GM18867 (cell line): ENCODE data around the gene ATXN3L.

Experiments used
- ATAC-seq: cut with Tn5 transposase; IDR thresholded peaks from one replicate; pipeline ENCODE4 v1.9.1; 2021; ENCODE audit warnings: mild to moderate bottlenecking, moderate library complexity; ENCODE audit not compliant: unreplicated experiment

ATXN3L gene

DNA sequence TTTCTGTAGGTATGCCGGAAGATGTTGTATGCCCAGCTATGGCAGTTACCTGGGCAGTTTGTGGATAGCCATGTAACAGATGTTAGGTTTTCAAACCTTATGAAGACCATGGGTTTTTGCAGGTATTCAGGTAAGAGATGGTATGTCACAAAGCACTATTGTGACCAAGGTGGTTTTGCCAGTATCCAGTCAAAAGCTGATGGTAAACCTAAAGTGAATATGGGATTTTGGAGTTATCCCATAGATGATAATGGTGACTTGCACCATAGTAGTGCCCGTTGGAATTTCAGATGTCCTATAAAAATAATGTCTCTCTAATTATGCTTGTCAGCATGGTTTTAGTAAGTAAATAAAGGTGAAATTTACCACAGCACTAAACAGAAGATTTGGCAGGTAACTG is at the start of gene ATXN3L:
TSS of gene ATXN3L (minus strand) at position 101 of the 400 bp plus-strand sequence. CDS start 119 bp downstream, outside the sequence.
- ATAC-seq, result no peak

DNA sequence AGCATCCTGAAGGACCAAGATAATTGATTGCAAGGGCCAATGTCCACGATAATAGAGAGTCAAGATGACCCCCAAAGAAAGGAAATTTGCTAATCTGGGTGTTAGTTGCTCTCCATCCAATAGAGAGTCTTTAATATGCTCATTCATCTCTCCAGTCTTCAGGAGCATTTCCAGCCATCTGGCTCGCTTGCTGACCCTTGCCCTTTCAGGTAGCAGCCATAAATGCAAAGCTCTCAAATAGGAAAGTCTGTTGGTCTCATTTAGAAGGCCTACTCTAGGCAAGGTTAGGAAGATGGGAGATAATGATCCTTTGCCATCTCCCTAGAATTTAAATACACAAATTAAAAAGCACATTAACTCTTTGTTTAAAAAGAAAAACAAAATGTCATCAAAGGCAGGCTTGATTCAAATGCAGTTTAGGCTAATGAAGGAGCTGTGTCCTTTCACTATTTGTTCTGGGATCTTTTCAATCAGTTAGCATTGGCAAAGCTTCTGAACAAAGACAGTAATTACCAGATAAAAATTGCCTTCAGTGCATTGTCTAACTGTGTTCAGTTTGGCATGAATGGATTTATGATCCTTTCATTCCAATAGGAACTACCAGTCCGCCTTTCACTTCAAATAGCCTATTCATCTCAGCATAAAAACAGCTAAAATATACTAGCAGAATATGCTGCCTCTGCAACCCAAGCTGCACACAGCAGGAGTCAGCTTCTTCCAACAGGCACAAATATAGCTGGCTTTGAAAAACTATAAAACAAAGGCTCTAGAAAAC is 49.6 kb upstream of the ATXN3L start:
- no peak for ATAC-seq

DNA sequence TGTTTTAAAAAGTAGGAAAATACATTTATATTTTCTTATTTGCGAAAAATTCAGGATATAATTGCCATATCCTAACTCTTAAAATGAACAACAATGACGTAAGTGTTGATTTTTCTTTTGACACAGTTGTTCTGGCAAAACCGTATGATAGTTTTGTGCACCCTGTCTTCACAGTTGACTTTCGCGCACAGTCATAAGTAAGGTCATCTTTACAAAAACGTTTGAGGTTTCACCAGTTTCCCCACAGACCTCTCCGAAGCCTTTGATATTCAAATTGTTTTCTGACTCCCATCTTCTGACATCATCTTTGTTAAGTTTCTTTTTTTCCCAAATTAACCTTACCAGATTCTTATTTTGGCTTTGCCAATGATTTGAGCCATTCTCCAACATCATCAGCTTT is 48.1 kb upstream of the ATXN3L start:
- no peak for ATAC-seq

DNA sequence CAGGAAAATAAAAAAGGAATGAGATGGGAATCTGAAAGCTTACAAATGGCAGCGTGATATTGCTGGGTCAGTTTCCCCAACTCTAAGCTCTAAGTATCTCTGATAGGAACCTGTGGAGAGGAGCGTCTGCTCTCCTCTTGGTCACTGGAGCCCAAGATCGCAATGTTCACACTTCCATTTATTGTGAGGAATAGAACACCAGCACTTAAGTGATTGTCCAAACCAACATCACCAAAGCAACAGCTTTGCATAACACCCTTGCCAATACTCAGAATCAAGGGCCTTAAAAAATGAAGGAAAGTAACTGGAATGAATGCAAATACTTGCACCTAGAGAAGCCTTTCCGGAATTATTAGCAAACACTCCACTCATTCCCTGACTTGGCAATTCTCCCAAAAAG is 46.8 kb upstream of the ATXN3L start:
- no peak for ATAC-seq

DNA sequence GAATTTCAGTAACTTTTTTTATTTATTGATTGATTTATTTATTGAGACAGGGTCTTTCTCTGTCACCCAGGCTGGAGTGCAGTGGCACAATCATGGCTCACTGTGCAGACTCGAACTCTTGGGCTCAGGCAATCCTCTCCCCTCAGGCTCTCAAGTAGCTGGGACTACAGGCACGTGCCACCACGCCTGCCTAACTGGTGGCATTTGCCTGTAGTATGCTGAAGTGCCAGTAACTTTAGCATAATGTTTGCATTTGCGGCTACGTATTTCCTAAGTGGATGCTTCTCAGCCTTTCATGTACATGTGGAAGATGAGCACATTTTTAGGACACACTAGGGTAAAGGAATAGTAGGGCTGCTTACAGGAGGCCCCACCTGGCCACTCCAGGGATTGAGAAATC is 45.3 kb upstream of the ATXN3L start:
- no peak for ATAC-seq

DNA sequence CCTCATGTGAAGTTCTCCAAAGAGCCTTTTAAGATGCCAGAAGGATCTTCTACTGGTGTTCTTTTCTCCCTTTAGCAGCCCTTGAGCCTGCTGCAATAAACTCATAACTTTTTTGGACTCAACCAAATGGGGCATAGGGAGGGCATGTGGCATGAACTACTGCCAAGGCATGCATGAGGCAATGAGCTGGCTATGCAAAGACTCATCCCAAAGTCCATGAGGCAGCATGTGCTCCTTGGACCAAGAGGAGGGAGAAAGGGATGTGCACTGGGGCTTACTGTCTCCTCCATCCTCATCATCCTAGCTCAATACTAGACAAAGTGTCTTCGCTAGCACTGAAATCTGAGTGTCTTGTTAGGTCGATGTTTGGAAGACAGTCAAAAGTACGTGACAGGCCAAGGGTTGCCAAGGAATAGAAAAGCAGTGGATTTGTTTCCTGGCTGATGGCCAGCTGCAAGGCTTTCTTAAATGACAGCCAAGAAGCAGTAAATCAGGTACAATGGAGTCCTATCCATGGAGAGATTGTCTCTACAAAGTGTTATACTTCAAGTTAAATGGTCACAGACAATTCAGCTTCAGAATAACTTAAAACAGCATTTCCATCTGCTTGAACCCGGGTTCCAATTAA is 44.5 kb upstream of the ATXN3L start:
- ATAC-seq, result no peak

DNA sequence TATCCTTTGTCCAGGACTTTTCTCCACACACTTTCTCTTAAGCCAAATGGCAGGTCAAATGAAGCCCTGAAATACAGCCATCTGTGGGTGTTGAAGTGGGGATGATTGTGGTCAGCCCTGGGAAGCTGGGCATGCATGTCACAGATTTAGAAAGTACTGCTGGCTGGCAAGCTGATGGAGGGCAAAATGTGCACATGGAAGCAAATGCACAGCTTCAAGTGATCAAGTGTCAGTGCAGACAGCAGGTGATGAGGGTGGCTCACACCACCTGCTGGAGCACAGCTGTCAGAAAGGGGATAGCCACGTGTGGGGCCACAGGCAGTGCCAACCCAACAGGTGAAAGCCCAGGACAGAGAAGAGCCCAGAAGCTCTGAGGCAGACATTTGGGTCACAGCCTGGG is 40.3 kb upstream of the ATXN3L start:
- ATAC-seq, result no peak

DNA sequence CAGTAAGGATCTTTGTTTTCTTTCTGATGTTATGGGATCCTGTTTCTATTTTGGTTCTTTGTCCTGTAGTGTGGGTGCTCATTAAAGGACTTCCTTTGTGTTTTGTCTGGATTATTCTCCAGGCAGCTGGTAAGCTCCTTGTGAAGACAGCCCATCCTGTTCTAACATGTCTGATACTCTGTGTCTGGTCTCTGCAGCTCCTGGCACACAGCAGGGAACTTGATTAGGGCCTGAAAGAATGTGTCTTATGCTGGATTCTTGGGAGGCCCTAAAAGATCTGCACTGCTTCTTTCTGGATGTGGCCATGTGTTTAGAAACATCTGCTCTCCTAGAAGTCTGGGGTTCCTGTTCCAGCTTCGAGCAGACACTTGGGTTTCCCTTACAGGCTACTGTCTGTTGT is 38.1 kb upstream of the ATXN3L start:
- no peak for ATAC-seq

DNA sequence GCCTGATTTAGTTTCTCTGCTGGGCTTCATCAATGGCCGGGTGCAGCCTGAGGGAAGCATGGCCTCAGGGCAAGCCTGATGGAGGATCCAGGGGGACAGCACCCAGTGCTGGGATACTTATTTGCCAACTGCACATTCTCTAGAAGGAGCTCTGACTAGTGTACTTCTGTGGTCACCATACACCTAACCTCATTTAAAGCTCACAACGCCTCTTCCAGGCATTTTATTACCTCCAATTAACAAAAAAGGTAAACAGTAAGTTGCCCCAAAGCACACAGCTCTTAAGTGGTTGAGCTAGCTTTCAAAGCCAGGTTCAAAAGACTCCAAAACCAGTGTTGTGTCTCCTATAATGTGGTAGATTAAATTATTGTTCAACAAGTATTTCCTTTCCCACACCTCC is 26.8 kb upstream of the ATXN3L start:
- ATAC-seq, result no peak

DNA sequence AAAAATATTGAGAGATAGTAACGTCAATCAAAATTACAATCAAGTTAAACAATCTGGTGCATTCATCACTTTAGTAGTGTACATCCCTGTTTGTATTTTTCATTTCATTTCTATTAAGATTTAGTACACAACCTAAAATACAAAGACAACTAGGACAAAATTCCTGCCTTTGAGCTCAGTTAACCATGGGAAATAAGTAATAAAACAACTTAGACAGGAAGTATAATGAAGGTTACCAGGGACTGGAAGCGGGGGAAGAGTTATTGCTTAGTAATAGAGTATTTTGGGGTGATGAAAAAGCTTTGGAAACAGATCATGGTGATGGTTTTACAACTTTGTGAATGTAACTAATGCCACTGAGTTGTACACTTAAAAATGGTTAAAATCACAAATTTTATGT is 25.6 kb upstream of the ATXN3L start:
- ATAC-seq, result no peak

DNA sequence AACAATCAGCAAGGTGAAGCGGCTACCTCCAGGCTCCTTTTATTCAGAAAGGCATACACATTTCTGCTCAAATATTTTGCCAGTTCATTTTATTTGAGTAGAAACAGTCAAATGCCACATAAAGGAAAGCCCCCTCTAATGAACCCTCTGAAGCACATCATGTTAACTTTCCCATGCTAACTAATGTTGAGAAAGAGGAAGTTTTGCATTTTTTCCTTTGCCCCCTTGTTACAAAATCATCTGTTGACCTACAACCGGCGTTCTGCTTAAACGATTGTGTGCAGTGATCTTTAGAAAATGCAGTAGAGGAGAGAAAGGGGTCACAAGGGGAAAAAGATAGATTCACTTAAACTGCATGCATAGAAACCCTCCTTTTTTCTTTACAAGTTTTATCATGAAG is 25.2 kb upstream of the ATXN3L start:
- ATAC-seq, result no peak

DNA sequence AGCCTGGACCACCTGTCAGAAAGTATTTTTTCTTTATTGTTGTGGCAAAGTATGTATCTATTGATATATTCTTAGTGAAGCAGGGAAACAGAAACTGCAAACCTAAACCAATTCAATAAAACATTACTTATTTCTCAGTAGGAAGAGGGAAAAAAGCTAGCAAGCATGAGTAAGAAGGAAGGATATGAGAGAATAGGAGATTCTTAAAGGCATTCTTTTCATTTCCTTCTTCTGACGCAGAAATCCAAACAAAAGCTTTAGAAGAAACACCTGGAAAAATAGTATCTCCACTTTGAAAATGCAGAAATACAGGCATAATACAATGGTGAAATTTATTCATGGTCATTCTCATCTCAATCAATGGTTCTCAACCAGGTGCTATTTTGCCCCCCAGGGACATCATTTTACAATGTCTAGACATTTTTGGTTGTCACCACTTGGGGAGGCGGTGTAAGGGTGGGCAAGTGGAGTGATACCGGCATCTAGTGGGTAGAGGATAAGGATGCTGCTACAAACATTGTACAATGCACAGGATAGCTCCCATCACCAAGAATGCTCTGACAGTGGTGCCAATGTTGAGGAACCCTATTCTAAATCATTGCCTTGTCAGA is 21.7 kb upstream of the ATXN3L start:
- no peak for ATAC-seq

DNA sequence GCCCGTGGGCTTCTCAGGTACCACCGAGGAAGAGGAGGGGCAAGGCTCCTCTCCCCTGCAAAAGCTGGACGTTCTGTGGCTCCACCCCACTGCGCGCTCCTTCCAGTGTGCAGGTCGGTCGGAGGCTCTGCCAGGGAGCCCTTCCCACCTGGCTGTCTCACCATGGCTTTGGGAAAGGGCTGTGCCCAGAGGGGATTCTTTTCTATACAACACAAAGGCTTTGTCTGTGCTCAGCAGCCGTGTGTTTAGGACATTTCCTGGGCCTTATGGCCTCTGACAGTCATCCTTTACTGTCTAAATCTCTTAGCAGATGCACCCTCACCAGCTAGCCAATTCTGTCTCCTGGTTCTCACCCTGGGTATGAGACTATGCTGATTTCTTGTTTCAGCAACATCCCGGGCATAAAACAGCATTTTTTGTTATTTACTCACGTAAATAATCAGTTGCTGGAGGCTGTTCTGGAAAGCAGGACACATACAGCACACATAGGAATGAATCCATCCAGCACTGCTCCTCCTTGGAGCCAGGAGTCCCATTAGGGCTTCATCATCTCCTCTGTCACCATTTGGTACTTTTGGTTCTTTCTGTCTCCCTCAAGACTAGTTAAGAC is 20.4 kb upstream of the ATXN3L start:
- ATAC-seq, result no peak

DNA sequence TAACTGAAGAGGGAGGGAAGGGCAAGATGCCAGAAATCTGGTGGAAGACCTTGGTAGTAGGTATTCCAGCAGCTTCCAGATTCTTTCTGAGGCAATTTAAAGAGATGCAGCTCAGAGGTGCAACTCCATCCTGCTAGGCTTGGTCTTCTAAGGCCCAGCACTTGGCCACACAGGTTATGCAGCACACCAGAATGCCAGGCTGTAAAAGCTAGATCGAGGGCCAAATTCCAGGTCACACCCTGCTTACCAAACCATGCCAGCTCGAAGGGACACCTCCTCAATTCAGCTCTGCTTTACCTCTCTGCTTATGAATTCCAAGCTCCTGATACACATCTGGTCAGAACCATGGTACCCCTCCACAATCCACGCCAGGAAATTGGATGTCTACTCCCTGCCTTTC is 19.8 kb upstream of the ATXN3L start:
- no peak for ATAC-seq

DNA sequence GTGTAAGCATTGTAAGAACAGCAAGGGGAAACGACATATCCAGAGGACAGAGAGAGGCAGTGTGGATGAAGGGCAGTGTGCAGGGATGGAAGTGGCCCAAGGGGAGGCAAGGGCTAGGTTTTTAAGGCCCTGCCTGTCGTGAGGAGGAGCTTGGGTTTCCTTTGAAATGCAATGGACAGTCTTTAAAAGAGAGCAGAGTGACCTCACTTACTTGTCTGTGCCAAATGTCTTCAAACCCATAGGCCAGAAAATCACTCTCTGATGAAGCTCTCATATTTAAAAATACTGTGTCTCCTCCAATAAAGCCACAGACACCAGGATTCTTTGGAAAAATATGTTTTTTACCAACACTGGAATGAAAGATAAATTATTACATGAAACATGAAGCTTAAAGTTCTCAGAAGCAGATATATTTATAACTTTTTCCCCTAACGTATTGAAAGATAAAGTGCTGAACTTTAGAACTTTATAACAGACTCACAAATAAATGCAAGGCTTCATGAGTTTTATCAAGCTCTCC is 19.2 kb upstream of the ATXN3L start:
- no peak for ATAC-seq

DNA sequence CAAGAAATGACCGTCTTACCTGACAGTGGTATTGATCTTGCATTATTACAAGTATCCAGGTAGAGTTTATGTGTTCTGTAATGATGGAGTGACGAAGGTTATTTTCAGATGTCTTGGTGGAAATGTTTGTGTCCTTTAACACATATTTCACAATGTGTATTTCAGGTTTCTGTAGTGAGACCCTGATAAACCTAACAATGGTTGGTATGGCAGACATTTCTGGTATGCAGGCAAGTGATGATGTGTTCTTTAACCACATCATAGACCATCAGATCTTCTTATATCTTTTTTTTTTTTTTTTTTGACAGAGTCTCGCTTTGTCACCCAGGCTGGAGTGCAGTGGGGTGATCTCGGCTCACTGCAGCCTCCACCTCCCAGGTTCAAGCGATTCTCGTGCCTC is 14.6 kb upstream of the ATXN3L start:
- no peak for ATAC-seq

DNA sequence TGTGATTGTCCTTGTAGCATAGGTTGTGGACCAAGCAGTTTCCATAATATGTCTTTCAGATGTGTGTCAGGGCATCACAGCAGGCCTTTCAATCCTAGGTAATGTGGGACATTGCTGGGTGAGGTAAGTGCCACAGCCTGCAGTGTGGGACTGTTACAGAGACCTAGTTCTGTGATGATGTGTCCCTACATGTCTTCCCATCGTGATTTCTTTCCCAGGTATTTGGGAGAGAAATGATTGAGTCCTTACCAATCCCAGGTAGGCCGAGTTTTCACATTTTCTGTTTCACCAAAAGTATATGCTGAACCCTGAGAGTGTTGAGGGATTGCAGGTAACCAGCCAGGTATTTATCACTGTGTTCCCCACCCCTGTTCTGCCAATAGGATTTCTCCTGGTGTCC is 10.6 kb upstream of the ATXN3L start:
- ATAC-seq, result no peak

DNA sequence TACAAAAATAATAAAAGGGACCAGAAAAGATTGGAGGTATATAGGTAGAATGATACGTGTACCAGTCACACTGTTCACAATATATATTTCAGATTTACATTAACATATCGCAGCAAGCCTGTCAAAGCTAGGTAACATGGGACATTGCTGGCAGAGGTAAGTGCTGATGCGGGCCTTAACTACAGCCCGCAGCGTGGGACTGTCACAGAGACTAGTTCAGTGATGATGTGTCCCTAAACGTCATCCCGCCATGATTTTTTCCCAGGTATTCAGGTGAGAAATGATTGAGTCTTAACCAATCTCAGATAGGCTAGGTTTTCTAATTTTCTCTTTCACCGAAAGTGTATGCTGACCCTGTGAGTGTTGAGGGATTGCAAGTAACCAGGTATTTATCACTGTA is 7.8 kb upstream of the ATXN3L start:
- ATAC-seq, result no peak

DNA sequence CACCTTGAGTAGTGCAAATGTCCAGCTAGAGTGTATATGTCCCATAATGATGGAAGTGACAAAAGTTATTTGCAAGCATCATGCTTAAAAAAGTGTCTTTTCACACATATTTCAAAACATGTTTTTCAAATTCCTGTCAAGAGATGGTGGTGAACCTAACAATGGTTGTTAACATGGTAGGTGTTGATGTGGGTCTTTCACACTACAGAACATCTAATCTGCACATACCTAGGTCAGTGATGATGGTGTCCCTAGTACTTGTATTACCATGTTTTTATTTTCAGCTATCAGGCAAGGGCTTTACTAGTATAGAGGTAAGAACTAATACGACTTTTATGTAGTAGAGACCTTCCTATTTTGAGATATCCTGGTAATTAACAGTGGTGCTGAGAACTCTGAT is 3.4 kb upstream of the ATXN3L start:
- ATAC-seq, result no peak

DNA sequence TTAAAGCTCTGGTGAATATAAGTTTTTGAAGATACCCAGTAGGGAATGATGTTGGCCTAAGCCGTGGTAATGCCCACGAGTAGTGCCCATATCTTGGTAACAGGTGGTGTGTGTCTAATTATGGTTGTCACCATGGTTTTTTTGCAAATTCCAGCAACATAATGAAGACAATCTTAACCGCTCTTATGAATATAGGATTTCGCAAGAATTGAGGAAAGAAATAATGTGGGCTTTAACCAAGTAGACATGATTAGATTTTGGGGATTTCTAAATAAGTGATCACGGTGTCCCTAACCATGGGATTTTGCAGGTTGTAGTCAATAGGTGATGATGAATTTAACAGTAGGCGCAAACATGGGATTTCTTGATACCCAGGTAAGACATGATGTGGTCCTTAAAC is 2.5 kb downstream of the ATXN3L start:
- ATAC-seq, result no peak

DNA sequence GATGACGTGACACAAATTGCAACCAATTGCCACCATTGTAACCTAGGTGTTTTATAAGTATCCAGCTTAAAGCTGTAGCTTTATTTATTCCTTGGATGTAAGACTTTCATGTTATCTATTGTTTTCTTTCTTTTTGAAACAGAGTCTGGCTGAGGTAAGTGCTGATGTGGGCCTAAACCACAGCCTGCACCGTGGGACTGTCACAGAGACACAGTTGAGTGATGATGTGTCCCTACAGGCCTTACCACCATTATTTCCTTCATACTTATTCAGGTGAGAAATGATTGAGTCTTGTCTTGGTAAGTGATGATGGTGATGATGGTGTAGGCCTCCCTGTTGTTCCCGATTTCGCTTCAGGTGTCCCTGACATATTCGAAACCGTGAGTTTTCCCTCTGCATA is 8.3 kb downstream of the ATXN3L start:
- ATAC-seq, result no peak

DNA sequence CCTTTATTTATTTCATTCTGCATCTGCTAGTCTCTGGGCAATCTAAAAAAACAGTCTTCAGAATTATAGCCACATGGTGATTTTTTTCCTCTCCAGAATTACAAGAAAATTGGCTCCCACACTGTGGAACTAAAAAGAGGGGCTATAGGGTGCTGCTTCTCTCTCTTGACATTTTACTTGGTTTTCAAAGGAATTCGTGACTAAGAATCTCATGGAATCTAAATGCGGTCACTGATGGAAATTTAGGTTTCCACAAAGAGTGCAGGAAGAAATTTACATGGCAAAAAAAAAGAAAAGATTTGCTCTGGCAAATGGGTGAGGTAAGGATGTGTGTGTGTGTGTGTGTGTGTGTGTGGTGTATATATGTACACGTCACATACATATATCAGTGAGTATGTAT is 10.2 kb downstream of the ATXN3L start:
- no peak for ATAC-seq
